Measurements from ENCODE around the gene MMUT.

DNA sequence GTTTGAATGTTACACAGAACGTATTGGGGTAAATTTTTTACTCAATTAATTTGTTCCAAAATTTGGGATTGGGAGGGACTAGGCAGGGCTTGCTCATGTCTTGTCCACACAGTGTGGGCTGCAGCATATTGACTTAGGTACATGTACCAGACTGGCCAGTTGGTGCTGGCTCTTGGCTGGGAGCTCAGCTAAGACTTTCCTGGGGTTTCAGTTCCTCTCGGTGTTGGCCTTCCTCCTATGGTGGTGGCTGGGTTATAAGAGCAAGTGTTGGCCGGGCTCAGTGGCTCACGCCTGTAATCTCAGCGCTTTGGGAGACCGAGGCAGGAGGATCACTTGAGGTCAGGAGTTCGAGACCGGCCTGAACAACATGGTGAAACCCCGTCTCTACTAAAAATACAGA lies 5.0 kb upstream of the MMUT start:
- TF ChIP-seq, protein P1, sequence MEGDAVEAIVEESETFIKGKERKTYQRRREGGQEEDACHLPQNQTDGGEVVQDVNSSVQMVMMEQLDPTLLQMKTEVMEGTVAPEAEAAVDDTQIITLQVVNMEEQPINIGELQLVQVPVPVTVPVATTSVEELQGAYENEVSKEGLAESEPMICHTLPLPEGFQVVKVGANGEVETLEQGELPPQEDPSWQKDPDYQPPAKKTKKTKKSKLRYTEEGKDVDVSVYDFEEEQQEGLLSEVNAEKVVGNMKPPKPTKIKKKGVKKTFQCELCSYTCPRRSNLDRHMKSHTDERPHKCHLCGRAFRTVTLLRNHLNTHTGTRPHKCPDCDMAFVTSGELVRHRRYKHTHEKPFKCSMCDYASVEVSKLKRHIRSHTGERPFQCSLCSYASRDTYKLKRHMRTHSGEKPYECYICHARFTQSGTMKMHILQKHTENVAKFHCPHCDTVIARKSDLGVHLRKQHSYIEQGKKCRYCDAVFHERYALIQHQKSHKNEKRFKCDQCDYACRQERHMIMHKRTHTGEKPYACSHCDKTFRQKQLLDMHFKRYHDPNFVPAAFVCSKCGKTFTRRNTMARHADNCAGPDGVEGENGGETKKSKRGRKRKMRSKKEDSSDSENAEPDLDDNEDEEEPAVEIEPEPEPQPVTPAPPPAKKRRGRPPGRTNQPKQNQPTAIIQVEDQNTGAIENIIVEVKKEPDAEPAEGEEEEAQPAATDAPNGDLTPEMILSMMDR (conservative IDR thresholded peaks at IDR 0.05), result no peak
- TF ChIP-seq ZFX (IDR thresholded peaks at IDR 0.05), result no peak

Measured in C4-2B (cell line).